Vagina (tissue), 2 donors: ENCODE measurements around the gene CHRNG.

Experiments used
- POLR2A ChIP-seq, 2 donors: fragments of 450-650 bp; IDR thresholded peaks; one replicate each; pipeline ENCODE4 v1.6.1; 2017; ENCODE audit warnings: antibody characterized with exemption in 2 of 2, mild to moderate bottlenecking in 2 of 2, moderate library complexity in 2 of 2
- POLR2AphosphoS5 ChIP-seq, 2 donors: sonication (generic); formaldehyde crosslinking; IDR thresholded peaks; one replicate each; pipeline ENCODE4 v1.9.0; 2017; ENCODE audit warnings: antibody characterized with exemption in 2 of 2, mild to moderate bottlenecking in 2 of 2, low read depth in 1 of 2; ENCODE audit not compliant: insufficient read depth in 1 of 2
- TF ChIP-seq, protein P1 (sequence below), 3 experiments: fragments of 450-650 bp in 2 of 3; fragments of 200-600 bp in 1 of 3; sonication (generic) in 1 of 3; IDR thresholded peaks; one replicate each; pipeline ENCODE4 v1.5.1; 2017 to 2019; ENCODE audit warnings: antibody characterized with exemption in 3 of 3, mild to moderate bottlenecking in 2 of 3, moderate library complexity in 2 of 3

GRCh38 chr2:232556426-232556825 lies 16.9 kb downstream of the CHRNG start:
- TF ChIP-seq POLR2AphosphoS5 (IDR thresholded peaks at IDR 0.05; ENCODE audit: insufficient read depth in 1 of 2, low read depth in 1 of 2), result no peak
- TF ChIP-seq, protein P1, sequence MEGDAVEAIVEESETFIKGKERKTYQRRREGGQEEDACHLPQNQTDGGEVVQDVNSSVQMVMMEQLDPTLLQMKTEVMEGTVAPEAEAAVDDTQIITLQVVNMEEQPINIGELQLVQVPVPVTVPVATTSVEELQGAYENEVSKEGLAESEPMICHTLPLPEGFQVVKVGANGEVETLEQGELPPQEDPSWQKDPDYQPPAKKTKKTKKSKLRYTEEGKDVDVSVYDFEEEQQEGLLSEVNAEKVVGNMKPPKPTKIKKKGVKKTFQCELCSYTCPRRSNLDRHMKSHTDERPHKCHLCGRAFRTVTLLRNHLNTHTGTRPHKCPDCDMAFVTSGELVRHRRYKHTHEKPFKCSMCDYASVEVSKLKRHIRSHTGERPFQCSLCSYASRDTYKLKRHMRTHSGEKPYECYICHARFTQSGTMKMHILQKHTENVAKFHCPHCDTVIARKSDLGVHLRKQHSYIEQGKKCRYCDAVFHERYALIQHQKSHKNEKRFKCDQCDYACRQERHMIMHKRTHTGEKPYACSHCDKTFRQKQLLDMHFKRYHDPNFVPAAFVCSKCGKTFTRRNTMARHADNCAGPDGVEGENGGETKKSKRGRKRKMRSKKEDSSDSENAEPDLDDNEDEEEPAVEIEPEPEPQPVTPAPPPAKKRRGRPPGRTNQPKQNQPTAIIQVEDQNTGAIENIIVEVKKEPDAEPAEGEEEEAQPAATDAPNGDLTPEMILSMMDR (IDR thresholded peaks at IDR 0.05), result no peak
- no peak for TF ChIP-seq POLR2A (IDR thresholded peaks at IDR 0.05)
